ENCODE data around the gene KRT79.

The KRT79 gene

DNA sequence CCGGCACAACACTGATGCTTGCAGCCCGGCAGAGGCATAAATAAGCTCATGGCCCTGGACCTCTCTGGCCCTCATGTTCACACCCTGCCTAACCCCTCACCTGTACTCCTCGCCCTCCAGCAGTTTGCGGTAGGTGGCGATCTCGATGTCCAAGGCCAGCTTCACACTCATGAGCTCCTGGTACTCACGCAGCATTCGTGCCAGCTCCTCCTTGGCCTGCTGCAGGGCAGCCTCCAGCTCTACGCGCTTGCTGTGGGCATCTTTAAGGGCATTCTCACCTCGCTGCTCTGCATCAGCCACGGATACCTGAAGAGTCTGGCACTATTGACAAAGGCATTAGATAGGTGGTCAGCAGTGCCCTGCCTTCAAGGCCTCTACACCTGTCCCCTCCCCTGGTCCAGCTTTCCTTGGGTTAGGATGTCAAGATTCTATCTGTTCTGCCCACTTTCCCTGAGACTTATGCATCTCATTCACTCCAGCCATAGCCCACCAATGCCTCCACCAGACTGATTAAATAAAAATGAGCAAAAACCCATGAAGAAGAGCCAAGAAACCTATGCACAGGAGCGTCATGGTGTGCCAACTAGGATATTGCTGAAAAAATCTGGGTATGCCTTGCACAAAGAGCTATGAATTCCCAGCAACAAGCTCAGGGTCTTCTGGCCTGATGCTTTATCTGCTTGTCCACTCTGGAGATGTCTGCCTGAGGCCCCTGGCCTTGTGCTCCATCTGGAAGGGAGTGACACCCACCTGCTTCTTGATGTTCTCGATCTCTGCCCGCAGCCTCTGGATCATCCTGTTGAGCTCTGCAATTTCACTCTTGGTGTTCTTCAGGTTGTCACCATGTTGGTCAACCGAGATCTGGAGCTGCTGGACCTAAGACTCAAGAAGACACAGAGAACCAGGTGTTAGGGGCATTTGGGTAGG is 26.3 kb downstream of the KRT79 start:
- no peaks in the 10 kb centered on the region for H3K9me3 ChIP-seq (ENCODE audit: insufficient read depth, low read length)
- DNase-seq (ENCODE audit: low read depth, low spot score): no peak
- no peak overlapping the region for H3K4me3 ChIP-seq (ENCODE audit: insufficient read length, low read depth)
- TF ChIP-seq ZNF274 (IDR thresholded peaks at IDR 0.05; ENCODE audit: low read depth, low read length): no peak
- no peak for TF ChIP-seq SUZ12 (IDR thresholded peaks at IDR 0.05; ENCODE audit: extremely low read depth, insufficient read depth, insufficient read length)
- TF ChIP-seq YY1 (IDR thresholded peaks at IDR 0.05; ENCODE audit: insufficient read depth, insufficient read length): no peak
- no peak overlapping the region for H3K9ac ChIP-seq (ENCODE audit: insufficient read length, low read depth)
- H3K27me3 ChIP-seq (ENCODE audit: insufficient read depth, insufficient read length): no peaks in the 10 kb centered on the region
- peaks cover 10% of the 10 kb centered on the region for H3K4me1 ChIP-seq (ENCODE audit: insufficient read depth, insufficient read length)
- H3K36me3 ChIP-seq (ENCODE audit: insufficient read depth, insufficient read length, low read length): no peaks in the 10 kb centered on the region

DNA sequence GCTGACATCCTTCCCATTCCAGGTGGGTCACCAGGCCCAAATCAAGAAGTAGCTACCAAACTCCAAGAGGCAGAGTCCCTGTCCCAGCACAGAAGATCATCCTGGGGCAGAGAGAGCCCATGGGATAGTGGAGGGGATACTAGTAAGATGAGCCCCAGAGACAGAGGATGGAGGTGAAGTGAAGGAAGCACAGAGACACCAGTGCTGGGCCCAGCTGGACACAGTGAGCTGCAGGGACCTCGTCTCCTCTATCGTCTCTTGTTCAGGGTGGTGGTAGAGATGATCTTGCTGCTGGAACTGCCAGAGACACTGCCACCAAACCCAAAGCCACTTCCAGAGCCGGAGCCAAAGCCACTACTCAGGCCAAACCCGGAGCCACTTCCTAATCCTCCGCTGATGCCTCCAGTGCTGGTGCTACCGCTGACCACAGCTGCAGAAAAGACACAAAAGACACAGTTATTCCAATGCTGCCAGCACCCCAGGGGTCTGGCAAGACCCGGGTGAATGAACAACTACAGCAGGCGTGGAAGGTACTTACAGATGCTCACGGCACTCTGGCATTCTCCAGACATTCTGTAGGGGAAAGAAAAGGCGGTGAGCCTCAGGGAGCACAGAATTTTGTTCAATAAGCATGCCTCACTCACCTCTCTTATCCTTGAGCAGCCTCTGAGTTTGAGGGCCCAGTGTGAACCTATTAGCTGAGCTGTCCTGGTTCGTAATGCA is 27.1 kb downstream of the KRT79 start:
- Histone ChIP-seq H3K4me3 (ENCODE audit: insufficient read length, low read depth) (no peak overlapping the region), H3K36me3 (ENCODE audit: insufficient read depth, insufficient read length, low read length) (no peaks in the 10 kb centered on the region), H3K4me1 (ENCODE audit: insufficient read depth, insufficient read length) (peaks cover 10% of the 10 kb centered on the region), H3K9ac (ENCODE audit: insufficient read length, low read depth) (no peak overlapping the region), H3K9me3 (ENCODE audit: insufficient read depth, low read length) (no peaks in the 10 kb centered on the region), H3K27me3 (ENCODE audit: insufficient read depth, insufficient read length) (no peaks in the 10 kb centered on the region)
- TF ChIP-seq ZNF274 (IDR thresholded peaks at IDR 0.05; ENCODE audit: low read depth, low read length) (no peak), SUZ12 (IDR thresholded peaks at IDR 0.05; ENCODE audit: extremely low read depth, insufficient read depth, insufficient read length) (no peak), YY1 (IDR thresholded peaks at IDR 0.05; ENCODE audit: insufficient read depth, insufficient read length) (no peak)
- DNase-seq (ENCODE audit: low read depth, low spot score): no peak

DNA sequence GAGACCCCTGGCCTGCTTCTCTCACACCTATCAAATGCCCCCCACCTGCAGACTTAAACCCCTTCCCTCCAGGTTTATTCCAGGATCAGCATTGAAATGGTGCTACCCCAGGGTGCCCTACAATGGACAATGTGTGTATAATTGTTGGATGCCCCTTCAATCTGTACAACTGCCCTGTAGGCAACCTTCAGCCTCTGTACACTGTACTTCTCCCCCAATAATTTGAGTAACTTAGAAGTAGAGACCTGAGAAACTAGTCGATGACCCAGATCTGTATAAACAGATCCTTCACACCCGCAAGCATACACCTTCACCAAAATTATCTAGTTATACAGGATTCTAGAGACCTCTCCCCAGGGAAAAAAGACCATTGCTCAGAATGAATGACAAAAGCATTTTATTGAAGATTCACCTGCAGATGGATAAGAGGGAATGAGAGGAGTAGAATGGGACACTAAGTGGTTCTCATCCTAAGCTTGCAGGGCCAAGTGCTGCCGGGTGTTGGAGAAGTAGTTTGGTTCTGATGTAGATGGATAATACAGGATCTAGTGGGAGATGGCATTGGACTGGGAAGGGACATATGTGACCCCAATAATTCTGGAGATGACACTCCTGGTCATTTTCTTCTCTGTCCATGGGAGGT is 27.8 kb downstream of the KRT79 start:
- no peaks in the 10 kb centered on the region for H3K36me3 ChIP-seq (ENCODE audit: insufficient read depth, insufficient read length, low read length)
- H3K9ac ChIP-seq (ENCODE audit: insufficient read length, low read depth): no peak overlapping the region
- H3K4me3 ChIP-seq (ENCODE audit: insufficient read length, low read depth): no peak overlapping the region
- no peaks in the 10 kb centered on the region for H3K9me3 ChIP-seq (ENCODE audit: insufficient read depth, low read length)
- H3K27me3 ChIP-seq (ENCODE audit: insufficient read depth, insufficient read length): no peaks in the 10 kb centered on the region
- TF ChIP-seq SUZ12 (IDR thresholded peaks at IDR 0.05; ENCODE audit: extremely low read depth, insufficient read depth, insufficient read length) (no peak), YY1 (IDR thresholded peaks at IDR 0.05; ENCODE audit: insufficient read depth, insufficient read length) (no peak), ZNF274 (IDR thresholded peaks at IDR 0.05; ENCODE audit: low read depth, low read length) (no peak)
- DNase-seq (ENCODE audit: low read depth, low spot score): no peak
- H3K4me1 ChIP-seq (ENCODE audit: insufficient read depth, insufficient read length): peaks cover 10% of the 10 kb centered on the region

DNA sequence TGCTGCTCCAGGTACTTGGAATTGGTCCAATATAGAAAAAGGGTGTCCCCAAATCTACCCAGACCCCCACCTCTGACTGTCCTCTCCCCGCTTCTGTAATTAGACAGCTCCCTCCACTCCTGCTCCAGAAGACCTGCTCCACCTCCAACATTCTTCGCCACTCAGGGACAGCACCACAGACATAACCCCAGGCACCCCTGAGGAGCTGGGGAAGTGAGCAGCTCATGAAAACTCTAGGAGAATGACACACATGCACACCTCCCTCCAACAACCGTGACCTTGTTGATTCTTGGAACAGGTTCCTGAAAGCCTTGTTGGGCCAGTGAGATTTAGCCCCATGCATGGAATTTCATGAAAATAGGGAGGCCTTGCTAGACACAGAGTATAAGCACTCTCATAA is 28.4 kb downstream of the KRT79 start:
- H3K9ac ChIP-seq (ENCODE audit: insufficient read length, low read depth): no peak overlapping the region
- H3K4me1 ChIP-seq (ENCODE audit: insufficient read depth, insufficient read length): peaks cover 10% of the 10 kb centered on the region
- no peaks in the 10 kb centered on the region for H3K27me3 ChIP-seq (ENCODE audit: insufficient read depth, insufficient read length)
- TF ChIP-seq ZNF274 (IDR thresholded peaks at IDR 0.05; ENCODE audit: low read depth, low read length) (no peak), SUZ12 (IDR thresholded peaks at IDR 0.05; ENCODE audit: extremely low read depth, insufficient read depth, insufficient read length) (no peak), YY1 (IDR thresholded peaks at IDR 0.05; ENCODE audit: insufficient read depth, insufficient read length) (no peak)
- H3K4me3 ChIP-seq (ENCODE audit: insufficient read length, low read depth): no peak overlapping the region
- H3K9me3 ChIP-seq (ENCODE audit: insufficient read depth, low read length): no peaks in the 10 kb centered on the region
- no peaks in the 10 kb centered on the region for H3K36me3 ChIP-seq (ENCODE audit: insufficient read depth, insufficient read length, low read length)
- no peak for DNase-seq (ENCODE audit: low read depth, low spot score)

DNA sequence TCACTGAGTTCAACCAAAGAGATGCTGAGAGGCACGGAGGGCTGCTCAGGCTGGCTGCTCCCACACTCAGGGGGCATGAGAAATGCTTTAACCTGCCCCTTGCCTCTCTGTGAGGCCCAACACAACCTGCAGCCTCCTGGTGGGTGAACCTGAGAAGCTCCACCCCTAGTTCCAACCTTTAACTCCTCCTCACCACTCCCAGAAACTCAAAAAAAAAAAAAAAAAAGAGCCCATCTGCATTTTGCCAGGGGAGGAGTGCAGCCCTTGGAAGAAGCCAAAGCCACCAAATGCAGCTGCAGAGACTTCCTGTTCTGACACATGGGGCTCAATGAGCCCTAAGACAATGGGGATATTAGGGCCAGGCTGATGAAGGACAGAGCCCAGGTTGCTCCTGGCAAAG is 29.1 kb downstream of the KRT79 start:
- Histone ChIP-seq H3K4me3 (ENCODE audit: insufficient read length, low read depth) (no peak overlapping the region), H3K9ac (ENCODE audit: insufficient read length, low read depth) (no peak overlapping the region), H3K36me3 (ENCODE audit: insufficient read depth, insufficient read length, low read length) (no peaks in the 10 kb centered on the region), H3K9me3 (ENCODE audit: insufficient read depth, low read length) (no peaks in the 10 kb centered on the region), H3K4me1 (ENCODE audit: insufficient read depth, insufficient read length) (peaks cover 10% of the 10 kb centered on the region), H3K27me3 (ENCODE audit: insufficient read depth, insufficient read length) (no peaks in the 10 kb centered on the region)
- TF ChIP-seq SUZ12 (IDR thresholded peaks at IDR 0.05; ENCODE audit: extremely low read depth, insufficient read depth, insufficient read length) (no peak), ZNF274 (IDR thresholded peaks at IDR 0.05; ENCODE audit: low read depth, low read length) (no peak), YY1 (IDR thresholded peaks at IDR 0.05; ENCODE audit: insufficient read depth, insufficient read length) (no peak)
- peak; percentile 63 for DNase-seq (ENCODE audit: low read depth, low spot score)

DNA sequence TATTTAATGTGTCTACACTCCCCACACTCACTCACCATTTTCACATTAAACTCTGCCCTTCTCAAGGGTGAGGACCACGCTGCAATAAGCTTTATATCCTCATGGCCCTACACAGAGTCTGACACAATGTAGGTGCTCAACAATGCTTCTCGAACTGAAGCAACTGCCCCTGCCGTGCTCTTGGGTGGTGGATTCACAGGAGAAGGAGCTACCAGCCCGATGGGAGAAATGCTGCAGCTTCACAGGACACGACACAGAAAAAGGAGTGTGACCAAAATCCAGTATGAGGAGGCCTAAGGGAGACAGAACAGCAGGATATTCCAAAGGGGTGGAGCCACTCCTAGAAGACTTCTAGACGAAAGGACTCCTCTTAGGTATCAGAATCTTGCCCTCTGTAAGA is 31.7 kb downstream of the KRT79 start:
- no peak overlapping the region for H3K9ac ChIP-seq (ENCODE audit: insufficient read length, low read depth)
- H3K9me3 ChIP-seq (ENCODE audit: insufficient read depth, low read length): no peaks in the 10 kb centered on the region
- no peak overlapping the region for H3K4me3 ChIP-seq (ENCODE audit: insufficient read length, low read depth)
- H3K27me3 ChIP-seq (ENCODE audit: insufficient read depth, insufficient read length): no peaks in the 10 kb centered on the region
- TF ChIP-seq ZNF274 (IDR thresholded peaks at IDR 0.05; ENCODE audit: low read depth, low read length) (no peak), YY1 (IDR thresholded peaks at IDR 0.05; ENCODE audit: insufficient read depth, insufficient read length) (no peak), SUZ12 (IDR thresholded peaks at IDR 0.05; ENCODE audit: extremely low read depth, insufficient read depth, insufficient read length) (no peak)
- H3K4me1 ChIP-seq (ENCODE audit: insufficient read depth, insufficient read length): peaks cover 17% of the 10 kb centered on the region
- no peak for DNase-seq (ENCODE audit: low read depth, low spot score)
- no peaks in the 10 kb centered on the region for H3K36me3 ChIP-seq (ENCODE audit: insufficient read depth, insufficient read length, low read length)

DNA sequence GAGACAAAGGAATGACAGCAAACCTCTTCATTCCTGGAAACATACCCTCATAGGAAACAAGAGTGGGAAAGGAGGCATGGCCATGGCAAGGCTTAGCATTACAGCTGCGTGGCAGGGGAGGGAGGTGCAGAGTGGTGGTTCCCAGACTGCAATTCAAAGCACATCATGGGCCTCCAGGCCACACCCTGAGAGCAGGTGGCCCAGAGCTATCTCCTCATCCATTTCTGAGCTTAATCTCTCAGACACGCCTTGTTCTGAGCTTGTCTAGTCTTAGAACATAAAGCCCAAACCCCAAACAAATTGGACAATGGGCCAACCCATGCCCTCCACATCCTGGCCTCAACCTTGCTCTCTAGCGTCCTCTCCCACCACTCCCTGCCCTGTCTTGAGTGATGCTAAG is 32.3 kb downstream of the KRT79 start:
- Histone ChIP-seq H3K36me3 (ENCODE audit: insufficient read depth, insufficient read length, low read length) (no peaks in the 10 kb centered on the region), H3K9me3 (ENCODE audit: insufficient read depth, low read length) (no peaks in the 10 kb centered on the region), H3K9ac (ENCODE audit: insufficient read length, low read depth) (no peak overlapping the region), H3K4me1 (ENCODE audit: insufficient read depth, insufficient read length) (peaks cover 16% of the 10 kb centered on the region), H3K4me3 (ENCODE audit: insufficient read length, low read depth) (no peak overlapping the region), H3K27me3 (ENCODE audit: insufficient read depth, insufficient read length) (no peaks in the 10 kb centered on the region)
- no peak for TF ChIP-seq YY1 (IDR thresholded peaks at IDR 0.05; ENCODE audit: insufficient read depth, insufficient read length)
- TF ChIP-seq ZNF274 (IDR thresholded peaks at IDR 0.05; ENCODE audit: low read depth, low read length): no peak
- TF ChIP-seq SUZ12 (IDR thresholded peaks at IDR 0.05; ENCODE audit: extremely low read depth, insufficient read depth, insufficient read length): no peak
- no peak for DNase-seq (ENCODE audit: low read depth, low spot score)
